Skeletal muscle satellite cell (primary cell): ENCODE data around the gene RPTOR.

Source experiments
- H3K27me3 ChIP-seq: 2 replicates; pipeline ENCODE4 v1.7.0; 2013; ENCODE audit warnings: low read length; ENCODE audit not compliant: control insufficient read depth, insufficient read depth
- H3K36me3 ChIP-seq: 2 replicates; pipeline ENCODE4 v1.7.0; 2013; ENCODE audit warnings: mild to moderate bottlenecking, control low read depth, low read length; ENCODE audit not compliant: insufficient read depth
- H3K4me1 ChIP-seq: 2 replicates; pipeline ENCODE4 v1.7.0; 2013; ENCODE audit warnings: low read length; ENCODE audit not compliant: control insufficient read depth, insufficient read depth
- H3K4me2 ChIP-seq: 2 replicates; pipeline ENCODE4 v1.7.0; 2013; ENCODE audit warnings: mild to moderate bottlenecking, low read length
- H3K4me3 ChIP-seq: 2 replicates; pipeline ENCODE4 v1.7.0; 2013; ENCODE audit warnings: low read length
- H3K9ac ChIP-seq: 2 replicates; pipeline ENCODE4 v1.7.0; 2013; ENCODE audit warnings: mild to moderate bottlenecking, low read depth, low read length, moderate library complexity
- H3K9me3 ChIP-seq: replicated peaks from 2 replicates; pipeline ENCODE4 v1.7.0; 2013; ENCODE audit warnings: mild to moderate bottlenecking, control low read depth, low read length

RPTOR gene

GRCh38 chr17:80967404-80967872 lies 422.8 kb downstream of the RPTOR start:
- H3K9ac ChIP-seq: no peak overlapping the region

GRCh38 chr17:80968602-80969029 lies 424.0 kb downstream of the RPTOR start:
- no peak overlapping the region for H3K9ac ChIP-seq
- peaks cover 4% of the 10 kb centered on the region for H3K36me3 ChIP-seq
- H3K27me3 ChIP-seq: peaks cover 11% of the 10 kb centered on the region
- H3K4me1 ChIP-seq: peaks cover 32% of the 10 kb centered on the region
- H3K9me3 ChIP-seq: no peaks in the 10 kb centered on the region
- peak overlapping the region; percentile 36 for H3K4me2 ChIP-seq
- no peak overlapping the region for H3K4me3 ChIP-seq

More at GRCh38 chr17:80967404-80967872, 422.8 kb downstream of the RPTOR start:
- H3K4me1 ChIP-seq: peaks cover 32% of the 10 kb centered on the region
- H3K4me3 ChIP-seq: no peak overlapping the region
- peaks cover 11% of the 10 kb centered on the region for H3K27me3 ChIP-seq
- H3K36me3 ChIP-seq: peaks cover 4% of the 10 kb centered on the region
- H3K4me2 ChIP-seq: no peak overlapping the region
- H3K9me3 ChIP-seq: no peaks in the 10 kb centered on the region

GRCh38 chr17:80969030-80969673 lies 424.5 kb downstream of the RPTOR start:
- Histone ChIP-seq H3K9ac (no peak overlapping the region), H3K4me3 (no peak overlapping the region), H3K4me1 (peaks cover 32% of the 10 kb centered on the region), H3K27me3 (peaks cover 11% of the 10 kb centered on the region), H3K4me2 (peak overlapping the region; percentile 36), H3K36me3 (peaks cover 4% of the 10 kb centered on the region), H3K9me3 (no peaks in the 10 kb centered on the region)

- peaks cover 11% of the 10 kb centered on the region for H3K27me3 ChIP-seq
- H3K9ac ChIP-seq: no peak overlapping the region
- peaks cover 32% of the 10 kb centered on the region for H3K4me1 ChIP-seq
- peaks cover 1% of the 10 kb centered on the region for H3K36me3 ChIP-seq
- H3K4me2 ChIP-seq: peak overlapping the region; percentile 61
- H3K4me3 ChIP-seq: no peak overlapping the region
- H3K9me3 ChIP-seq: no peaks in the 10 kb centered on the region
Measured at GRCh38 chr17:80969674-80970043, 425.0 kb downstream of the RPTOR start.

- H3K4me1 ChIP-seq: peaks cover 32% of the 10 kb centered on the region
- peak overlapping the region; percentile 61 for H3K4me2 ChIP-seq
- H3K27me3 ChIP-seq: peaks cover 15% of the 10 kb centered on the region
- no peaks in the 10 kb centered on the region for H3K36me3 ChIP-seq
- H3K9ac ChIP-seq: no peak overlapping the region
- no peak overlapping the region for H3K4me3 ChIP-seq
- H3K9me3 ChIP-seq: no peaks in the 10 kb centered on the region
Measured at GRCh38 chr17:80970044-80970761, 425.6 kb downstream of the RPTOR start.

GRCh38 chr17:80970762-80971703 lies 426.4 kb downstream of the RPTOR start:
- Histone ChIP-seq H3K27me3 (peaks cover 15% of the 10 kb centered on the region), H3K36me3 (no peaks in the 10 kb centered on the region), H3K4me1 (peaks cover 32% of the 10 kb centered on the region), H3K4me2 (no peak overlapping the region), H3K4me3 (no peak overlapping the region), H3K9me3 (no peaks in the 10 kb centered on the region), H3K9ac (no peak overlapping the region)

- H3K4me1 ChIP-seq: peaks cover 32% of the 10 kb centered on the region
Measured at GRCh38 chr17:80971704-80972304, 427.2 kb downstream of the RPTOR start.

GRCh38 chr17:80976701-80977100 lies 432.1 kb downstream of the RPTOR start:
- Histone ChIP-seq H3K9ac (no peak overlapping the region), H3K36me3 (no peaks in the 10 kb centered on the region), H3K4me3 (no peak overlapping the region), H3K9me3 (no peaks in the 10 kb centered on the region), H3K4me1 (peaks cover 17% of the 10 kb centered on the region), H3K27me3 (peaks cover 8% of the 10 kb centered on the region), H3K4me2 (no peak overlapping the region)

More at GRCh38 chr17:80971704-80972304, 427.2 kb downstream of the RPTOR start:
- Histone ChIP-seq H3K27me3 (peaks cover 15% of the 10 kb centered on the region), H3K4me2 (no peak overlapping the region), H3K9me3 (no peaks in the 10 kb centered on the region), H3K9ac (no peak overlapping the region), H3K36me3 (no peaks in the 10 kb centered on the region), H3K4me3 (no peak overlapping the region)

- no peaks in the 10 kb centered on the region for H3K9me3 ChIP-seq
Measured at GRCh38 chr17:80977172-80977571, 432.5 kb downstream of the RPTOR start.

GRCh38 chr17:80978499-80979497 lies 434.2 kb downstream of the RPTOR start:
- Histone ChIP-seq H3K4me1 (peaks cover 17% of the 10 kb centered on the region), H3K4me2 (no peak overlapping the region), H3K9me3 (no peaks in the 10 kb centered on the region), H3K27me3 (peaks cover 4% of the 10 kb centered on the region), H3K9ac (no peak overlapping the region), H3K4me3 (no peak overlapping the region), H3K36me3 (no peaks in the 10 kb centered on the region)

More at GRCh38 chr17:80977172-80977571, 432.5 kb downstream of the RPTOR start:
- Histone ChIP-seq H3K4me1 (peaks cover 17% of the 10 kb centered on the region), H3K27me3 (peaks cover 6% of the 10 kb centered on the region), H3K4me3 (no peak overlapping the region), H3K9ac (no peak overlapping the region), H3K4me2 (no peak overlapping the region), H3K36me3 (no peaks in the 10 kb centered on the region)
